HG03575 (cell line): Measurements from ENCODE around the gene CNTN4.
"Not testable (repeated sequence)": the region's sequence is repeated elsewhere in the genome, so short reads cannot be mapped to it uniquely, and the experiment has no call there.

Experiments
- ATAC-seq: cut with Tn5 transposase; IDR thresholded peaks from one replicate; pipeline ENCODE4 v1.9.1; 2021; ENCODE audit not compliant: unreplicated experiment, insufficient number of reproducible peaks, low FRiP score; ENCODE audit errors: extremely low read depth

CNTN4 gene

GRCh38 chr3:2810723-2811122 lies 712.1 kb downstream of the CNTN4 start:
- ATAC-seq: no peak

GRCh38 chr3:2819571-2819970 lies 720.9 kb downstream of the CNTN4 start:
- no peak for ATAC-seq

- not testable (repeated sequence) for ATAC-seq
These were observed 722.3 kb downstream of the CNTN4 start for GRCh38 chr3:2820982-2821381.

GRCh38 chr3:2822611-2823010 lies 723.9 kb downstream of the CNTN4 start:
- ATAC-seq: no peak

- ATAC-seq: no peak
These were observed 724.4 kb downstream of the CNTN4 start for GRCh38 chr3:2823031-2823430.

GRCh38 chr3:2823437-2824211 lies 725.0 kb downstream of the CNTN4 start:
- no peak for ATAC-seq

- no peak for ATAC-seq
These were observed 727.4 kb downstream of the CNTN4 start for GRCh38 chr3:2826036-2826435.

- ATAC-seq: no peak
These were observed 727.8 kb downstream of the CNTN4 start for GRCh38 chr3:2826453-2826852.

GRCh38 chr3:2837239-2837638 lies 738.6 kb downstream of the CNTN4 start:
- ATAC-seq: no peak

- ATAC-seq: no peak
These were observed 739.2 kb downstream of the CNTN4 start for GRCh38 chr3:2837910-2838309.

GRCh38 chr3:2838546-2839157 lies 740.0 kb downstream of the CNTN4 start:
- no peak for ATAC-seq

GRCh38 chr3:2839876-2840275 lies 741.2 kb downstream of the CNTN4 start:
- ATAC-seq: no peak

- no peak for ATAC-seq
These were observed 748.6 kb downstream of the CNTN4 start for GRCh38 chr3:2847062-2847841.

- no peak for ATAC-seq
These were observed 750.4 kb downstream of the CNTN4 start for GRCh38 chr3:2849092-2849491.

GRCh38 chr3:2850701-2851100 lies 752.0 kb downstream of the CNTN4 start:
- ATAC-seq: no peak

- ATAC-seq: no peak
These were observed 752.7 kb downstream of the CNTN4 start for GRCh38 chr3:2851361-2851760.

GRCh38 chr3:2851835-2852234 lies 753.2 kb downstream of the CNTN4 start:
- no peak for ATAC-seq

- no peak for ATAC-seq
These were observed 755.0 kb downstream of the CNTN4 start for GRCh38 chr3:2853651-2854050.

- no peak for ATAC-seq
These were observed 757.8 kb downstream of the CNTN4 start for GRCh38 chr3:2856138-2857133.
